Astrocyte of the cerebellum (primary cell): Measurements from ENCODE around the gene ANXA3.
"Not testable (repeated sequence)": the region's sequence is repeated elsewhere in the genome, so short reads cannot be mapped to it uniquely, and the experiment has no call there.

Source experiments
- DNase-seq: peaks from one replicate; pipeline ENCODE4 v3.0.0-alpha.2; 2011; ENCODE audit warnings: low read depth
- H3K4me3 ChIP-seq: 2 replicates; pipeline ENCODE4 v1.5.1; 2011; ENCODE audit warnings: mild to moderate bottlenecking, low read depth, low read length, moderate library complexity
- in situ Hi-C: cut with HindIII; loops from 2 replicates; pipeline ENCODE4 v1.10.0; 2017; ENCODE audit warnings: low sequenced_read_pairs
- TF ChIP-seq, protein P1 (sequence below): IDR thresholded peaks from 2 replicates; pipeline ENCODE4 v1.5.1; 2012; ENCODE audit warnings: low read length, low read depth, moderate library complexity, mild to moderate bottlenecking; ENCODE audit errors: missing control alignments

Gene ANXA3, protein sequence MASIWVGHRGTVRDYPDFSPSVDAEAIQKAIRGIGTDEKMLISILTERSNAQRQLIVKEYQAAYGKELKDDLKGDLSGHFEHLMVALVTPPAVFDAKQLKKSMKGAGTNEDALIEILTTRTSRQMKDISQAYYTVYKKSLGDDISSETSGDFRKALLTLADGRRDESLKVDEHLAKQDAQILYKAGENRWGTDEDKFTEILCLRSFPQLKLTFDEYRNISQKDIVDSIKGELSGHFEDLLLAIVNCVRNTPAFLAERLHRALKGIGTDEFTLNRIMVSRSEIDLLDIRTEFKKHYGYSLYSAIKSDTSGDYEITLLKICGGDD

DNA sequence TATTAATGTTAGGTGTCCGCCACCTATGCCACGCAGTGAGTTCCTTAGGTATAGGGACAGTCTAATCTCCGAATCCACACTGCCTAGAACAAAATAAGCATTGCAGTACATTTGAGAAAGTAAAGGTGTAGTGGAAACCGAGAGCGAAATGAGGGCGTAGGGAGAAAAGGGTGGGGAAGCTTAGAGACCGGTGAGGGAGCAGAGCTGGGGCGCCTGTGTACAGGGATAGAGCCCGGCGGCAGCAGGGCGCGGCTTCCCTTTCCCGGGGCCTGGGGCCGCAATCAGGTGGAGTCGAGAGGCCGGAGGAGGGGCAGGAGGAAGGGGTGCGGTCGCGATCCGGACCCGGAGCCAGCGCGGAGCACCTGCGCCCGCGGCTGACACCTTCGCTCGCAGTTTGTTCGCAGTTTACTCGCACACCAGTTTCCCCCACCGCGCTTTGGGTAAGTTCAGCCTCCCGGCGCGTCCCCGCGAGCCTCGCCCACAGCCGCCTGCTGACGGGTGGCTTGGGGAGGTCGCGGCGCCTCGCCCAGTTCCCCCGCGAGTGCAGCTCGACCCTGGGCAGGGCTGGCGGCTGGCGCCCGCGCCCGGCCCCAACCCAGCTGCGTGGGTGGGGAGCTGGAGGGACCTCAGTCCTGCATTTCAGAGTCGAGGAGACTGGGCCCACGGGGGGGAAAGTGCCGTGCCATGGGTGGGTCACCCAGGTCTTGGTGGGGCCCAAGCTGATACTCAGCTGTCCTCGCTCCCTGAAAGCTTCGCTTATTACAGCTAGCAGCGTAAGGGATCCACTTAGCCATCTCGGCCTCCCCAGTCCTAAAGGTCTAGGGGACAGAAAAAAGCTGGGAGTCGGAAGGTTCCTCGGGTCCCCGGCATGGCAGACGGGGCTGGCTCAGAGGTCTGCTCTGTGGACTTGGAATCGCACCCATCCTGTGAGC, at the start of gene ANXA3:
ANXA3 (plus strand) TSS at position 351 of the 932 bp plus-strand sequence. CDS start 2,704 bp downstream, outside the sequence.
- no peak for DNase-seq
- peak within 1 kb of the TSS; percentile 44 for H3K4me3 ChIP-seq
- TF ChIP-seq, protein P1, sequence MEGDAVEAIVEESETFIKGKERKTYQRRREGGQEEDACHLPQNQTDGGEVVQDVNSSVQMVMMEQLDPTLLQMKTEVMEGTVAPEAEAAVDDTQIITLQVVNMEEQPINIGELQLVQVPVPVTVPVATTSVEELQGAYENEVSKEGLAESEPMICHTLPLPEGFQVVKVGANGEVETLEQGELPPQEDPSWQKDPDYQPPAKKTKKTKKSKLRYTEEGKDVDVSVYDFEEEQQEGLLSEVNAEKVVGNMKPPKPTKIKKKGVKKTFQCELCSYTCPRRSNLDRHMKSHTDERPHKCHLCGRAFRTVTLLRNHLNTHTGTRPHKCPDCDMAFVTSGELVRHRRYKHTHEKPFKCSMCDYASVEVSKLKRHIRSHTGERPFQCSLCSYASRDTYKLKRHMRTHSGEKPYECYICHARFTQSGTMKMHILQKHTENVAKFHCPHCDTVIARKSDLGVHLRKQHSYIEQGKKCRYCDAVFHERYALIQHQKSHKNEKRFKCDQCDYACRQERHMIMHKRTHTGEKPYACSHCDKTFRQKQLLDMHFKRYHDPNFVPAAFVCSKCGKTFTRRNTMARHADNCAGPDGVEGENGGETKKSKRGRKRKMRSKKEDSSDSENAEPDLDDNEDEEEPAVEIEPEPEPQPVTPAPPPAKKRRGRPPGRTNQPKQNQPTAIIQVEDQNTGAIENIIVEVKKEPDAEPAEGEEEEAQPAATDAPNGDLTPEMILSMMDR = no peak
- in situ Hi-C loops = no loop called here

DNA sequence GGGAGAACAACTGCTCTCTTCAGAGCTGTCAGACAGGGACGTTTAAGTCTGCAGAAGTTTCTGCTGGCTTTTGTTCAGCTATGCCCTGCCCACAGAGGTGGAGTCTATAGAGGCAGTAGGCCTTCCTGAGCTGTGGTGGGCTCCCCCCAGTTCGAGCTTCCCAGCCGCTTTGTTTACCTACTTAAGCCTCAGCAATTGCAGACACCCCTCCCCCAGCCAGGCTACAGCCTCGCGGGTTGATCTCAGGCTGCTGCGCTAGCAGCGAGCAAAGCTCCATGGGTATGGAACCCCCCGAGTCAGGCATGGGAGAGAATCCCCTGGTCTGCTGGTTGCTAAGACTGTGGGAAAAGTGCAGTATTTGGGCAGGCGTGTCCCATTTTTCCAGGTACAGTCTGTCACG, 45.3 kb upstream of the ANXA3 start:
- H3K4me3 ChIP-seq, DNase-seq, in situ Hi-C loops: not testable (repeated sequence)

DNA sequence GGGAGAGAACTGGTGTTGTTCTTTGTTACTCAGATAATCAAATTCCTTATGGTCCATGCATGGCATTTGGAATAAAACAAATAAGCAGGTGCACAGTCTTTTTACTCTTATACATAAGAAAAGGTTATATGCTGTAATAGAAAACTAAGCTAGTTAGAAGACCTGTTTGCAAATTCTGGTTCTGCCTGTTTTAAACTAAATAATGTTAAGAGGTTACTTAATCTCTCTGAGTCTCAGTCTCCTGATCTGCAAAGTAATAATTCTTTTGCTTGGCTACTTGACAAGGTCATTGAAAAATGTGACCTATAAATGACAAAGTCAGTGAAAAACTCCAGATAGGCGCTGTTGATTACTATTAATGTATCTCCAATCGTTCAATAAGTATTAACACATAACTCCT, 42.5 kb upstream of the ANXA3 start:
- TF ChIP-seq, protein P1 = no peak
- in situ Hi-C loops = no loop called here
- DNase-seq = no peak
- H3K4me3 ChIP-seq = no peak overlapping the region

DNA sequence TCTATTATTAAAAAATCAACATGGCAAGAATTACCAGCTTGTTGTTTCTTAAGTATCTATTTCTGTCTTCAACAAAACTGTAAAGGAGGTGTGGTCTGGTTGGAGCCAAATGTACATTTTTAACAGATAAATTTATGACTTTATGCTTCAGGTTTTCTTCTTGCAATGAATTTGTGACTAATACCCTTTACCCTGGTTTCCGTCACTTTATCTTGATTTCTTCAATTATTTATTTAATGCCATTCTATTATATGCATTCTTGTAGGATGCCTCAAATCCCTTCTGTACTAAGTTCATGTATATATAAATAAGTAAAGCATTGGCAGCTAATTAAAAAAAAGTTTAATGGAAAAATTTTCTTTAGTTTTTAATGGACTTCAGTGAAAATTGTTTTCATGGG, 41.5 kb upstream of the ANXA3 start:
- no peak for DNase-seq
- in situ Hi-C loops = no loop called here
- no peak overlapping the region for H3K4me3 ChIP-seq
- TF ChIP-seq, protein P1 = no peak

DNA sequence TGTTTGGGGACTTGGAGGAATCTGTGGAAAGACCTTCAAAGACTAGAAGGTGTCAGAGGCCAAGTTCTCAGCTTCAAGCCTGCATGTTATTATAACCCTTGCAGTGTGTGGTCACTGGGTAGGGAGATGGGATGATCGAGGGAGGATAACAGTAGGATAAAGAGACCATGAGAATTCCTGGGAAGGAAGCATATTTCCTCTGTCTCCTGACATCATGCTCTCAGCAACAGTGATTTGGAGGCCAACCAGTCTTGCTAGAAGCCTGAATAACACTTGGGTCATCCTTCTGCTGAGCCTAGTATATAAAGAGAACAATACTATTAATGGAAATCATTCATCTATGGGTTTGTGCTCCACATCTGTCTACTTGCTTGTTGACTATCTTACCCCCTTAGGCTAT, 40.9 kb upstream of the ANXA3 start:
- in situ Hi-C loops = no loop called here
- TF ChIP-seq, protein P1 = no peak
- DNase-seq = no peak
- H3K4me3 ChIP-seq = no peak overlapping the region

DNA sequence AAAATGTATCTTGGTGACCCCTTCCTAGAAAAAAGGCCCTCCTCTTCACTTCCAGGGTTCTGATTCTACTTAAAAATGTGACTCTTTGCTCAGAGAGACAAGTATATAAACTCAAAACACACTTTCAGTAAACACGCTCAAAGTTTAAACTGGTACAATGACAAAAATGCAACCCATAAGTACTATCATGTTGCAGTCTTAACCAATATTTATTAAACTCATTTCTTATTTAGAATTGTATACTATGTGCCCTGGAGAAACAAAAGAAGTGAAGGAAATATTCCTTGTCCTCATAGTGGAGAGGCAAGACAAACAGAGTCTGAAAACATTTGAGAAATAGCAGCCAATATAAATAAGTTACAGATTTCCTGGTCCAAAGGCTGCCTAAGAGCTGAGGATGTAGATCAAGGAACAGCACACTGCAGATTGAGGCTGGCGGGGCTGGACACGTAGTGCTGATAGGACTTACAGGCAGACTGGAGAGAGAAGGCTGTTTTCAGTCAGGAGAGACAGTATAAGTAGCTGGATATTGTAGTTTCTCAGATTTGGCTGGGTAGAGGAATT, 39.1 kb upstream of the ANXA3 start:
- TF ChIP-seq, protein P1 = no peak
- in situ Hi-C loops = no loop called here
- no peak overlapping the region for H3K4me3 ChIP-seq

More for the DNA sequence above, 39.1 kb upstream of the ANXA3 start:
- DNase-seq = no peak
